IMR-90 (cell line): ENCODE measurements around the gene FOXO6. TPM values are rescaled to one million over a fixed set of nuclear protein-coding genes. Genes with fewer than 3 reads are reported as not detected.

Source experiments
- ATAC-seq: fragments of 200-7000 bp; cut with Tn5 transposase; 2 replicates; pipeline ENCODE4 v1.9.1; 2020; ENCODE audit warnings: low read depth, mild to moderate bottlenecking, moderate library complexity
- BruUV-seq: library from RNA; stranded (reverse); fragments of 400-500 nt; replicated peaks from 2 replicates; lab custom pipeline; 2021; lab: Mats Ljungman, UMichigan
- CTCF ChIA-PET: fragments of 300-600 bp; formaldehyde crosslinking; extraction: SDS; loops from one replicate; lab custom pipeline; 2021; ENCODE audit warnings: antibody characterized with exemption; lab: Yijun Ruan, JAX
- POLR2A ChIA-PET: fragments of 300-600 bp; sonication (Branson Sonifier 250); formaldehyde crosslinking; loops from one replicate; lab custom pipeline; 2022; ENCODE audit warnings: antibody characterized with exemption; ENCODE audit not compliant: unreplicated experiment; lab: Charles Lee
- DNase-seq: peaks from one replicate; pipeline ENCODE4 v3.0.0; 2013
- H2AFZ ChIP-seq: replicated peaks from 2 replicates; pipeline ENCODE3; 2013; ENCODE audit warnings: low read length, mild to moderate bottlenecking; ENCODE audit not compliant: poor library complexity
- H2AK5ac ChIP-seq: 2 replicates; pipeline ENCODE4 v1.6.1; 2013; ENCODE audit warnings: low read depth, low read length, inconsistent platforms
- H2AK9ac ChIP-seq: replicated peaks from 2 replicates; pipeline ENCODE3; 2013; ENCODE audit warnings: mild to moderate bottlenecking, low read depth, low read length, moderate library complexity; ENCODE audit not compliant: poor library complexity
- H2BK120ac ChIP-seq: 2 replicates; pipeline ENCODE4 v1.6.1; 2013; ENCODE audit warnings: low read depth, low read length, inconsistent platforms
- H2BK15ac ChIP-seq: 3 replicates; pipeline ENCODE4 v1.6.1; 2013; ENCODE audit warnings: low read depth, low read length, inconsistent platforms
- H2BK20ac ChIP-seq: 2 replicates; pipeline ENCODE4 v1.6.1; 2013; ENCODE audit warnings: low read depth, mild to moderate bottlenecking, inconsistent platforms, low read length, moderate library complexity
- H2BK5ac ChIP-seq: 2 replicates; pipeline ENCODE4 v1.6.1; 2013; ENCODE audit warnings: mild to moderate bottlenecking, low read depth, low read length, inconsistent platforms; ENCODE audit not compliant: poor library complexity, severe bottlenecking
- H3K14ac ChIP-seq: replicated peaks from 2 replicates; pipeline ENCODE4 v1.6.1; 2013; ENCODE audit warnings: low read depth, low read length, inconsistent platforms
- H3K18ac ChIP-seq: 2 replicates; pipeline ENCODE4 v1.6.1; 2013; ENCODE audit warnings: low read depth, low read length, control low read depth
- H3K23ac ChIP-seq: 2 replicates; pipeline ENCODE4 v1.6.1; 2013; ENCODE audit warnings: low read depth, low read length, inconsistent platforms
- H3K27ac ChIP-seq: 2 replicates; pipeline ENCODE4 v1.5.1; 2013; ENCODE audit warnings: mild to moderate bottlenecking, control low read depth, low read length; ENCODE audit not compliant: insufficient read depth
- H3K27me3 ChIP-seq: 2 replicates; pipeline ENCODE4 v1.6.1; 2013; ENCODE audit warnings: low read length; ENCODE audit not compliant: control insufficient read depth, insufficient read depth
- H3K36me3 ChIP-seq: 2 replicates; pipeline ENCODE4 v1.6.1; 2013; ENCODE audit warnings: low read length, mixed read lengths; ENCODE audit not compliant: control insufficient read depth, insufficient read depth
- H3K4ac ChIP-seq: 2 replicates; pipeline ENCODE4 v1.6.1; 2013; ENCODE audit warnings: low read depth, low read length, inconsistent platforms
- H3K4me1 ChIP-seq: 2 replicates; pipeline ENCODE4 v1.6.1; 2013; ENCODE audit warnings: low read length, mixed read lengths; ENCODE audit not compliant: control insufficient read depth, insufficient read depth
- H3K4me2 ChIP-seq: 2 replicates; pipeline ENCODE4 v1.6.1; 2013; ENCODE audit warnings: low read depth, mild to moderate bottlenecking, control low read depth, low read length, moderate library complexity
- H3K4me3 ChIP-seq: 2 replicates; pipeline ENCODE4 v1.5.1; 2013; ENCODE audit warnings: low read depth, mild to moderate bottlenecking, control low read depth, low read length, moderate library complexity; ENCODE audit not compliant: insufficient read depth
- H3K56ac ChIP-seq: 2 replicates; pipeline ENCODE4 v1.6.1; 2013; ENCODE audit warnings: low read length, inconsistent platforms; ENCODE audit not compliant: insufficient read depth; ENCODE audit errors: extremely low read depth
- H3K79me1 ChIP-seq, 2 experiments: 2 replicates each; pipeline ENCODE4 v1.6.1; 2013; ENCODE audit warnings: low read length in 2 of 2, inconsistent platforms in 1 of 2, low read depth in 1 of 2
- H3K9ac ChIP-seq: 2 replicates; pipeline ENCODE4 v1.6.1; 2013; ENCODE audit warnings: low read depth, low read length, control low read depth
- H3K9me1 ChIP-seq: 2 replicates; pipeline ENCODE4 v1.6.1; 2013; ENCODE audit warnings: low read length, inconsistent platforms; ENCODE audit not compliant: insufficient read depth
- H3K9me3 ChIP-seq: 2 replicates; pipeline ENCODE4 v1.6.1; 2013; ENCODE audit warnings: low read length; ENCODE audit not compliant: control insufficient read depth, insufficient read depth
- H4K20me1 ChIP-seq: 2 replicates; pipeline ENCODE4 v1.6.1; 2013; ENCODE audit warnings: low read length, inconsistent platforms; ENCODE audit not compliant: insufficient read depth
- H4K5ac ChIP-seq: 2 replicates; pipeline ENCODE4 v1.6.1; 2013; ENCODE audit warnings: mild to moderate bottlenecking, low read depth, low read length, control low read depth
- H4K8ac ChIP-seq, 2 experiments: 2 replicates each; pipeline ENCODE4 v1.6.1; 2013; ENCODE audit warnings: low read depth in 2 of 2, low read length in 2 of 2, control low read depth in 1 of 2, inconsistent platforms in 1 of 2
- H4K91ac ChIP-seq: 2 replicates; pipeline ENCODE4 v1.6.1; 2013; ENCODE audit warnings: low read depth, low read length, inconsistent platforms; ENCODE audit not compliant: insufficient read depth
- BHLHE40 ChIP-seq: fragments of 150-350 bp; IDR thresholded peaks from 2 replicates; pipeline ENCODE4 v1.6.1; 2016; ENCODE audit warnings: mild to moderate bottlenecking, low read depth, low read length
- CEBPB ChIP-seq: IDR thresholded peaks from 2 replicates; pipeline ENCODE4 v1.6.1; 2012; ENCODE audit warnings: low read depth, low read length, improper control_type of control experiment
- CHD1 ChIP-seq: IDR thresholded peaks from 2 replicates; pipeline ENCODE4 v1.6.1; 2012; ENCODE audit warnings: low read depth, low read length, improper control_type of control experiment
- CTCF ChIP-seq: conservative IDR thresholded peaks from 2 replicates; pipeline ENCODE4 v1.5.1; 2012; ENCODE audit warnings: mild to moderate bottlenecking, low read depth, low read length, improper control_type of control experiment
- FOS ChIP-seq: fragments of 150-350 bp; IDR thresholded peaks from 2 replicates; pipeline ENCODE4 v1.6.1; 2016; ENCODE audit warnings: low read depth, low read length
- MAFK ChIP-seq: IDR thresholded peaks from 2 replicates; pipeline ENCODE4 v1.6.1; 2012; ENCODE audit warnings: low read depth, low read length, improper control_type of control experiment
- MXI1 ChIP-seq: IDR thresholded peaks from 2 replicates; pipeline ENCODE4 v1.6.1; 2012; ENCODE audit warnings: low read depth, mild to moderate bottlenecking, low read length, moderate library complexity, borderline replicate concordance
- NFE2L2 ChIP-seq: fragments of 150-350 bp; IDR thresholded peaks from 2 replicates; pipeline ENCODE4 v1.6.1; 2016; ENCODE audit warnings: low read depth, mild to moderate bottlenecking, low read length
- POLR2A ChIP-seq: IDR thresholded peaks from 2 replicates; pipeline ENCODE4 v1.6.1; 2012; ENCODE audit warnings: mild to moderate bottlenecking, low read depth, low read length
- RAD21 ChIP-seq: IDR thresholded peaks from 2 replicates; pipeline ENCODE4 v1.6.1; 2012; ENCODE audit warnings: low read length, improper control_type of control experiment
- RFX5 ChIP-seq: IDR thresholded peaks from 2 replicates; pipeline ENCODE4 v1.8.0; 2012; ENCODE audit warnings: low read depth, mild to moderate bottlenecking, low read length, moderate library complexity
- USF2 ChIP-seq: fragments of 150-350 bp; IDR thresholded peaks from 2 replicates; pipeline ENCODE4 v1.6.1; 2017; ENCODE audit warnings: mild to moderate bottlenecking, antibody characterized with exemption, low read length, low read depth
- WGBS, 2 experiments: methylation state at CpG; one replicate each; pipeline versions ENCODE4 v1.1.5 to v1.1.7; 2013; ENCODE audit warnings: missing lambda C conversion rate in 2 of 2; ENCODE audit not compliant: insufficient read length in 1 of 2; ENCODE audit errors: extremely low coverage in 2 of 2; 5-methylcytosine and 5-hydroxymethylcytosine counted together
- dilution Hi-C: fragments of 300-500 bp; cut with HindIII; formaldehyde crosslinking; loops from one replicate; pipeline ENCODE4 v1.14.3; 2018; ENCODE audit warnings: low sequenced_read_pairs; ENCODE audit not compliant: unreplicated experiment
- in situ Hi-C: fragments of 300-500 bp; cut with MboI; formaldehyde crosslinking; loops from 3 replicates; pipeline ENCODE4 v1.14.3; 2019; ENCODE audit warnings: low sequenced_read_pairs, inconsistent platforms, mixed read lengths
- intact Hi-C: fragments of 100-400 bp; cut with micrococcal nuclease; formaldehyde crosslinking; loops from 2 replicates; pipeline ENCODE4 v1.10.0; 2022
- polyA plus RNA-seq, 3 experiments: library from polyadenylated mRNA; depleted of rRNA; stranded (reverse); fragments of >200 nt; gene quantifications; 2 replicates each; pipeline ENCODE4 v1.2.3, GENCODE V29; 2012; ENCODE audit warnings: low replicate concordance in 1 of 3
- total RNA-seq: library from RNA; depleted of rRNA; stranded (reverse); fragments of >200 nt; gene quantifications from 2 replicates; pipeline ENCODE4 v1.2.3, GENCODE V29; 2012
- TF ChIP-seq, protein P1 (sequence below): fragments of 150-350 bp; IDR thresholded peaks from 2 replicates; pipeline ENCODE4 v1.6.1; 2016; ENCODE audit warnings: low read depth, mild to moderate bottlenecking, low read length, moderate library complexity, borderline replicate concordance

FOXO6 gene
- total and polyA plus RNA-seq, 2 of the 4 experiments (the other 2 are of a cell fraction) = not detected

DNA sequence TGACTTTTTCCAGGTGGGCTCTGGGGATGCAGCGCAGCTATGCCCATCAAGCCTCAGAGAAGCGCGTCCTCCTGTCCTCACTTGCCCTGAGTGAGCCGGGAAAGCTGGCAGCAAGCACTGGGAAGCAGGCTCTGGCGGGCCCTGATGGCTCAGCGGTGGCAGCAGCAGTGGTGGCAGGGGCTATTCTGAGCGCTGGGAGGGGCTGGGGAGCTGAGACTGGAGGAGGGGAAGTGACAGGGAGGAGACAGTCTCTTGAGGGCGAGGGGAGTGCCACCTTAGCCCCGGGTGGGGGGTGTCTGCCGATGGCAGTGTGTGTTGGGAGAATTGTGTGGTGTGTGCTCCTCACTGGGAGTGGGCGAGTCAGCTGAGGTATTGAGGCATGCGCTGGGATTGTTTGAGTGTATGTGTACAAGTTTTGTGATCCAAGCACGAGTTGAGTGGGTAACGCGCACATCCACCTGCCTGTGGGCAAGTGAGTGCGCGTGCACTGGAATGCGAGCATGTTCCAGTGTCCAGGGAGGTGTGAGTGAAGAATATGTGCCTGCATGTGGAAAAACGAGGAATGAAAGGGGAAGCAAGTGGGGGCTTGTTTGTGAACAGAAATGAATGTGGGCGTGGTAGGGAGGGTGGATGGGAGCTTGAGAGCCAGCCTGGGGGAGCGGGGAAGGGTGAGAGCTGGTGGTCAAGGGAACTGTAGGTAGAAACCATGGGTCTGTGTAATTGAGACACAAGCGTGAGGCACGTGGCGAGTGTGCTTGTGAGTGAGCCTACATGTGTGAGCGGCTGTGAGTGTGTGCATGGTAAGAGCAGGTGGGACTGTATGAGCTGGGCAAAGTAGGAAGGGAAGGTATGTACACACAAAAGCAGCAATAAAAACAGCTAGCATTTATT lies 2.9 kb upstream of the FOXO6 start:
- POLR2A ChIA-PET = no interaction called here
- intact Hi-C loops = no loop called here

More for the DNA sequence above, 2.9 kb upstream of the FOXO6 start:
- no peak overlapping the region for H3K18ac ChIP-seq
- no peak for DNase-seq
- H3K4me1 ChIP-seq = 0 out of 2 replicates have a peak, but pooled peaks cover 1% of the 10 kb centered on the region
- no peak overlapping the region for H4K8ac ChIP-seq
- H3K36me3 ChIP-seq = no peaks in the 10 kb centered on the region
- no peak overlapping the region for H3K14ac ChIP-seq
- no peak overlapping the region for H4K91ac ChIP-seq
- no TSS peak for BruUV-seq
- no peak overlapping the region for H4K5ac ChIP-seq
- H2AK9ac ChIP-seq = no peak overlapping the region
- H4K20me1 ChIP-seq = 0 out of 2 replicates have a peak, but pooled peaks cover 5% of the 10 kb centered on the region
- CTCF ChIA-PET = interaction anchor here (0.7 kb wide), 1 partner anchor 236 kb away, joined by 3 read pairs; no protein-coding TSS in a partner anchor
- dilution Hi-C loops = no loop called here
- no peak overlapping the region for H3K9ac ChIP-seq
- H3K79me1 ChIP-seq = no peaks in the 10 kb centered on the region
- H3K4me2 ChIP-seq = no peak overlapping the region
- 54% methylated on average over 14 of the region's 25 CpGs; no CpG with 5 or more reads in 1 of the 2 experiments for WGBS, 2 experiments
- H3K23ac ChIP-seq = no peak overlapping the region
- no peak for TF ChIP-seq BHLHE40
- TF ChIP-seq CEBPB = no peak
- no peak for TF ChIP-seq RAD21
- no peak for TF ChIP-seq USF2
- no peak for TF ChIP-seq POLR2A
- no peak for TF ChIP-seq FOS
- TF ChIP-seq MXI1 = no peak
- no peak for TF ChIP-seq NFE2L2
- no peak for TF ChIP-seq CTCF
- TF ChIP-seq, protein P1, sequence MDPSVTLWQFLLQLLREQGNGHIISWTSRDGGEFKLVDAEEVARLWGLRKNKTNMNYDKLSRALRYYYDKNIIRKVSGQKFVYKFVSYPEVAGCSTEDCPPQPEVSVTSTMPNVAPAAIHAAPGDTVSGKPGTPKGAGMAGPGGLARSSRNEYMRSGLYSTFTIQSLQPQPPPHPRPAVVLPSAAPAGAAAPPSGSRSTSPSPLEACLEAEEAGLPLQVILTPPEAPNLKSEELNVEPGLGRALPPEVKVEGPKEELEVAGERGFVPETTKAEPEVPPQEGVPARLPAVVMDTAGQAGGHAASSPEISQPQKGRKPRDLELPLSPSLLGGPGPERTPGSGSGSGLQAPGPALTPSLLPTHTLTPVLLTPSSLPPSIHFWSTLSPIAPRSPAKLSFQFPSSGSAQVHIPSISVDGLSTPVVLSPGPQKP = no peak
- TF ChIP-seq CHD1 = no peak
- no peak for TF ChIP-seq RFX5
- TF ChIP-seq MAFK = no peak
- H3K56ac ChIP-seq = no peak overlapping the region
- in situ Hi-C loops = no loop called here
- H3K27me3 ChIP-seq = peaks cover 47% of the 10 kb centered on the region
- H3K9me1 ChIP-seq = peaks cover 3% of the 10 kb centered on the region; the same call in 1 of the 2 replicates
- H2BK120ac ChIP-seq = no peak overlapping the region
- no peak overlapping the region for H3K4me3 ChIP-seq
- H3K9me3 ChIP-seq = no peaks in the 10 kb centered on the region
- H2AK5ac ChIP-seq = no peak overlapping the region
- H2AFZ ChIP-seq = peak overlapping the region; percentile 26
- ATAC-seq = no peak
- no peak overlapping the region for H3K4ac ChIP-seq
- no peak overlapping the region for H2BK15ac ChIP-seq
- H2BK5ac ChIP-seq = no peak overlapping the region
- H3K27ac ChIP-seq = no peak overlapping the region
- H2BK20ac ChIP-seq = no peak overlapping the region
